Occipital lobe (tissue), 2 donors: ENCODE data around the gene MAGEA10. TPM values are rescaled to one million over a fixed set of nuclear protein-coding genes. Genes with fewer than 3 reads are reported as not detected.
"Not testable (repeated sequence)": the region's sequence is repeated elsewhere in the genome, so short reads cannot be mapped to it uniquely, and the experiment has no call there.

Experiments used
- DNase-seq: peaks from one replicate; lab custom pipeline; 2025; lab: John Stamatoyannopoulos, UW
- total RNA-seq: library from RNA; depleted of rRNA; stranded (reverse); fragments of >200 nt; gene quantifications from one replicate; pipeline ENCODE4 v1.2.3, GENCODE V29; 2014

Gene MAGEA10
- not detected for total RNA-seq

- no peak for DNase-seq
These were observed at the start of gene MAGEA10 for GRCh38 chrX:152138388-152138784. Gene MAGEA10, minus strand, starts transcription at chrX:152138577. Its CDS starts 2,957 bp downstream, at chrX:152135620.

GRCh38 chrX:152177497-152178269, 39.3 kb upstream of the MAGEA10 start:
- no peak for DNase-seq

- no peak for DNase-seq
These were observed 38.7 kb upstream of the MAGEA10 start for GRCh38 chrX:152177052-152177451.

DNA sequence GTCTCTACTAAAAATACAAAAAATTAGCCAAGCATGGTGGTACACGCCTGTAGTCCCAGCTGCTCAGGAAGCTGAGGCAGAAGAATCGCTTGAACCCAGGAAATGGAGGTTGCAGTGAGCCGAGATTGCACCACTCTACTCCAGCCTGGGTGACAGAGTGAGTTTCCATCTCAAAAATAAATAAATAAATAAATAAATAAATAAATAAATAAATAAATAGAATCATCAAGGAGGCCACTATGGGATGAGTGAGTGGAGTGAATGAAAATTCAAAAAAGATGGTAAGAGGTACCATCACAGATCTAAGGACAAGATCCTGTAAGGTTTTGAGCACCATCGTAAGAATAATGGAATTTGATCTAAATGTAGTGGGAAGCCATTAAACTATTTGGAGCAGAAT, 37.5 kb upstream of the MAGEA10 start:
- not testable (repeated sequence) for DNase-seq

- DNase-seq: not testable (repeated sequence)
These were observed 35.5 kb upstream of the MAGEA10 start for GRCh38 chrX:152173923-152174322.

DNA sequence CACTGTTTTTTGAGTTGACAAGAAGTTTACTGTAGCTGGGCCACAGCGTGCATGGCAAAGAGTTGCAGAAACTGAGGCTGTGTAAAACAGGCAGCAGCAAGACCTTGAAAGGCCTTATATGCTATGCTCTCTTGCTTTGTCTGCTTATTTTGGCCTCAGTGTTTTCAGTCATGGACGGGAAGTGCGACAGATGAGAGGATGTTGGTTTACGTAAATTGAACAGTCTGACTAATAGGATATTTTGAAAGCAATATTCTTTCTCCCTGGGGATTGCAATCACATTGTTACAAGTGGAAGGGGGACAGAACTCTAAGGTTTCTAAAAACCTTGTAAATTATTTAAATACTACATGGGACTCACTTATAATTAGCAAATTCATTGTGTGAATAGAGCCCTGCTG, 32.2 kb upstream of the MAGEA10 start:
- DNase-seq: no peak

DNA sequence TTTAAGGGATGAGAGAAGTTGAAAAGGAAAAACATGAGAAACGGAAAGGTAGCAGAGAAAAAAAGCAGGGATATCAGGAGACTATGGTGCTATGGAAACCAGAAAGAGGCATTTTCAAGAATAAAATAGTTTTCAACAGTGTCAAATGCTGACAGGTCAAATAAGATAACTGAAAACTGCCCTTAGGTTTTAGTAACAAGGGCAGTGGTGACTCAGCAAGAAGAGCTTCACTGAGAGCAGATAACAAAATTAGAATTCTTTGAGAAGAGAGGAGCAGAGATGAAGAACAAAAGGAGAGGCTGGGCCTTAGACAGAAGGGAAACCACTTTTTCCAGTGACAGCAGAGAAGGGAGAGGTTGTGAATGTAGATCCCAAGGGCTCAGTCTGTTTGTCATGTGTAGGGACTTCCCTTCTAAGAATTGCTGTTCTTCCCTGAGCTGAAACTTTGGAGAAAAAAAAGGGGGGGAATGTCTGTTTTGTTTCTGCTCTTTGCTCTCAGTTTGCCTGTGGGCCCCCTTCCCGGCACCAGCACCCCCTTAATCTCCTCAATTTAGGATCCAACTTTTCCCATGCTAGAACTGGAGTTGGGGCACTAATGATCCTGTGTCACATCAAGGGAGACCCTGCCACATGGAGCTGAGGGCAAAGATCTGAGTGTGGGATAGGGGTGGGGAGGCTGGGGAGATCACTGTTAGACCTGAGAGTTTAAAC, 26.8 kb upstream of the MAGEA10 start:
- DNase-seq: no peak

GRCh38 chrX:152157042-152157441, 18.7 kb upstream of the MAGEA10 start:
- DNase-seq: no peak

DNA sequence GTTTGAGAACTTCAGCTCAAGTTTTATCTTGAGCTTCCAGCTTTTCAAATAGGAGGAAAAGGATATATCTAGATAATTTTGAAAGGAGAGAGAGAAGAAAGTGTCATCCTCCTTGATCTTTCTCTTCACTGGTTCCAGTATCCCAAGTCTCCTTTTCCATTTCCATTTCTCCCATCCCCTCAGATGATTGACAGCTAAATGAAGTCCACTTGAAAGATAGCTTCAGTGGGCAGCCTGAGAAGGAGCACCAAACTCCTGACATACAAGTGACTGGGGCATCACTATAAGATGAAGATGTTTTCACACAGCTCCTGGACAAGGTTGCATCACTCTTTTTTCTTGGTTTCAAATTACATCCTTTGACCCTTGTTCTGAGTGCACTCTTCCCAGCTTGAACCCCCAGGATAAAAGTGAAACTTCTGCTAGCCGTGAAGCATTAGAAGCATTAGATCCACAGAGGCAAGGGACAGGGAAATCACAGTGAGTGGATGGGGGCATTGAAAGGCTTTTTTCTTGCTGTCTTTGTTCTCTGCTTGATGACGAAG, 17.5 kb upstream of the MAGEA10 start:
- DNase-seq: no peak

- no peak for DNase-seq
These were observed 15.7 kb upstream of the MAGEA10 start for GRCh38 chrX:152154050-152154449.

- no peak for DNase-seq
These were observed 12.9 kb upstream of the MAGEA10 start for GRCh38 chrX:152151256-152151655.

DNA sequence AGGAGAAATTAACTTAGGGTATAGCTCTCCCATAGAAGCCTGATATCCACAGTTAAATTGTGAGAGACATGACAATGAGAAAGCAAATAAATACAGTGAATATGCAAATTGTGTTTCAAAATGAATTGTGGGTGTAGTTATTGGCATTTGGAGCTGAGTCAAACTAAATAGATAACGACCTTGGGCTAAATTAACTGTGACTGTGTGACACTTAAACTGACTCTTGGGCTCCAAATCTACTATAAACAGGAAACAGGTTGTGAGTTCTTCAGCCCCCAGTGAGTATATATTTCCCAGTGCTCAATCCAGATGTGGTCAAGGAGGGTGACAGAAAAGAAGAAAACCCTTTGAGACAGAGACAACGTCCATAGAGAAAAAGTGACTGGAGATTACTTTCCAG, 11.3 kb upstream of the MAGEA10 start:
- DNase-seq: no peak

DNA sequence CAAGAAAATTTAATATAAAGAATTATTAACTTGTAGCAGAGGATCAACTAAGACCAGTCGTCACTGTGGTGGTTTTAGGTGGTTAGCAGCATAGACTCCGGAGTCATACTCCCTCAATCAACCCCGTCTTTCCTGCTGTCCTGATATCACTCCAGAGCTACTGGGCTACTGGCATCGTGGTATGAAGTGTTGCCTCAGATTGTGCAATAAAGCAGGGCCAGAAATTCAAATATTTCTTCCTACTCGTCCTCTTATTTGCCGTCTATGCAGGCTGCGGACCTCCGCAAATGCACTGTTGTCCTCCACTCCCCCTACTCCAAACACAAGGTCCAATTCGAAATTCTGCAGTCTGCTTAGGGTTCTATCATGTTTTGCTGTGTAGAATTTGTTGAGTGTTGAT, 1.2 kb upstream of the MAGEA10 start:
- DNase-seq: no peak

GRCh38 chrX:152137771-152138387, 498 bp downstream of the MAGEA10 start:
- DNase-seq: no peak

- no peak for DNase-seq
These were observed 2.1 kb downstream of the MAGEA10 start for GRCh38 chrX:152136312-152136711.

DNA sequence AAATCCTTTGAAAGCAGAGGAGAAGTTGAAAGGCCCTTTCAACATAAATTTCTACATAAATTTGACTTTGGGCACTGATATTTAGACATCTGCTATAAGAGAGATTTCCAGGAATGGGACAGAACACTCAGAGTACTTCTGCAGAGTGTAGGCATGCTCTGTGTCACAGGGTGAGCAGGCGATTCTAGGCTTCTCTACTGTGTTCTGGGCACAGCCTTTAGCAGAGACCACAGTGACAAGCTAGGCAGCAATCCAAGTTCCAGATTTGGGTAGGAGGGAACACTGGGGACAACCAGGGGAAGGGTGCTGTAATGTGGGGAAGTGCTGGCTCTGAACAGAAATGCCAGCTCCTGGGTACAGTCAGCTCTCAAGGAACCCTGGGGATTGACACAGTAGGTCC, 6.9 kb downstream of the MAGEA10 start:
- no peak for DNase-seq

DNA sequence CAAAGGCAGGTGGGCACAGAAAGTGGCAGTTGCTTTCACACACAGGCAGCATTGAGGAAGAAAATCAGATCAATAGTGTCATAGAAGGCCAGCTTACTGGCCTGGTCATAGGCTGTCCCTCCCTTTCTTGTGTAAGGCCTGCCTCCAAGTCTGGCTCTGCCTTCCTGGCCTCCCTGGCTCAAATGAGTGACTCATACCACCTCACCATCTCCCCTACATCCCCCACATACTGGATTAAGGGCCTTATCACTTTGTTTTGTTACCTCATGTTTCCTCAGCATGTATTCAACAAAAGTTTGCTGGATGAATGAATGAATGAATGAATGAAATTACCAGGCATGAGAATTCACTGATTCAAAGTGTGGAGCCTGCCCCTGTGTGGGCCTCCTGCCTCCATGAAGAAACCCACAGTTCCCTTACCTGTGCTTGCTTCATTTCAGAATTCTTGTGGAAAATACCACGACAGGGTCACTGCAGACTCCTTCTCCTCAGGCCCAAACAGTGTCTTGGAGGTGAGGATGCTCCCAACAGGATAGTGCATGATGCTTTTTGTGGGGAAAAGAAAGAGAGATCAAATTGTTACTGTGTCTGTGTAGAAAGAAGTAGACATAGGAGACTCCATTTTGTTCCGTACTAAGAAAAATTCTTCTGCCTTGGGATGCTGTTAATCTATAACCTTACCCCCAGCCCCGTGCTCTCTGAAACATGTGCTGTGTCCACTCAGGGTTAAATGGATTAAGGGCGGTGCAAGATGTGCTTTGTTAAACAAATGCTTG, 9.1 kb downstream of the MAGEA10 start:
- DNase-seq: not testable (repeated sequence)

DNA sequence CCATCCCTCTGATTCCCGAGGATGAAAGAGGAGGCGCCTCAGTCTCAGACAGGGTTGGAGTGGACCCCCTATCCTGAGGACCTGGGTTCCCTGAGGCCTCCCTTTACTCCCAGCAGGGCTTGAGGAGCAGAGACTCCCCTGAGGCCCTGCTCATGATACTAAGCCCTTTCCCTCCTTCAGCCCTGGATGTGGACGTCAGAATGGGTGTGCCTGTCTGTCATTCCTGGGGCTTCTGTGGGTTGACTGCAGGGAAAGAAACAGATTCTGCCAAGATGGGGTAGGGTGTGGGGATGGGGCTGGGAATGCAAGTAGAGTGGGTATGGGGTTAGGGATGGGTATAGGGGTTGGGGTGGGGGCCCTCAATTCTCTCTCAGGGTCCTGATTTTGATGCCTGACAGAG, 21.1 kb downstream of the MAGEA10 start:
- DNase-seq: no peak

DNA sequence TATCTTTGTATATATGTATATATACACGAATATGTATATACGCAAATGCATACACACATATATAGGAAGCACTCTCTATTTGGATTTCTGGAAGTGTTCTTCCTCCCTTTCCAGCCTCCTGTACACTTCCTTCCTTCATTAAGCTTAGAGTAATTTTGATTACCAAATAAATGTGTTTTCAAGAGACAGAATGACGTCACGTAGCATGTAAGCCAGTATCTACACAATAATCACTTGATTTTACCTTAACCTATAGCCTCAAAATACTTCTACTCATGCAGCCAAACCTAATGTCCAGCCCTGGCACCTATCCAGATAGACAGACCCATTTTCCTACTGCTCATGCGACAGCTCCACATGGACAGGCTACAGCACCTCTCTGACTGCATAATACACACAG, 29.9 kb downstream of the MAGEA10 start:
- DNase-seq: no peak

- DNase-seq: no peak
These were observed 34.5 kb downstream of the MAGEA10 start for GRCh38 chrX:152103866-152104265.

DNA sequence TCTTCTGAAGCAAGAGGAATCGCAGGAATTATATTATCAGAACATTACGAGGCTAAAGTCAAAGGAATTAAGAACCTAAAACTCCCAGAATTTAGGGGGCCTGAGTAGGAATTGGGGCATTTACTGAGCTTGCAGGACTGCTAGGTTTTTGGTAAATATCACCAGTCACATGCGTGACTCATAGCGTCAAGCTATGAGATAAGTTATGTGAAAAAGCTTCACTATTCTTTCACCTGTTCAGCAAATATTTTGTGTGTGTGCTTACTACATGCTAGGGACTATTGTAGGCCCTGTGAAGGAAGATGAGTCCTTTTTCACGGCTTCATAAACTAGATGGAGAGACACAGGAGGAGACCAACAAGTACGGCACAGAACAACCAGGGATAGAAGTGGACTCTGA, 52.2 kb downstream of the MAGEA10 start:
- no peak for DNase-seq
